SK-N-SH treated with all-trans-retinoic acid at 6 μM for 48 hours (cell line): ENCODE results near the gene SETD1A.

ENCODE experiments used
- ATAC-seq: fragments of 200-7000 bp; cut with Tn5 transposase; 3 replicates; pipeline ENCODE4 v1.9.1; 2020; ENCODE audit warnings: mild to moderate bottlenecking, moderate library complexity
- ARNTL ChIP-seq: fragments of 450-650 bp; formaldehyde crosslinking; IDR thresholded peaks from 2 replicates; pipeline ENCODE4 v1.5.0; 2020; ENCODE audit warnings: low read depth, mild to moderate bottlenecking, moderate library complexity, borderline replicate concordance
- BACH2 ChIP-seq: fragments of 250-450 bp; sonication (Bioruptor Pico); IDR thresholded peaks from 2 replicates; pipeline ENCODE4 v1.9.0; 2021; ENCODE audit warnings: mild to moderate bottlenecking, borderline replicate concordance
- CSDC2 ChIP-seq: fragments of 250-450 bp; sonication (Bioruptor Pico); IDR thresholded peaks from 2 replicates; pipeline ENCODE4 v1.5.0; 2020; ENCODE audit warnings: mild to moderate bottlenecking, moderate library complexity
- CSRNP3 ChIP-seq: fragments of 250-450 bp; sonication (Bioruptor Pico); IDR thresholded peaks from 2 replicates; pipeline ENCODE4 v1.5.1; 2021; ENCODE audit warnings: mild to moderate bottlenecking, moderate library complexity
- ESRRG ChIP-seq: fragments of 250-450 bp; sonication (Bioruptor Pico); IDR thresholded peaks from 2 replicates; pipeline ENCODE4 v1.6.1; 2021; ENCODE audit warnings: mild to moderate bottlenecking
- GLIS3 ChIP-seq: fragments of 250-450 bp; sonication (Bioruptor Pico); IDR thresholded peaks from 2 replicates; pipeline ENCODE4 v1.5.0; 2020; ENCODE audit warnings: mild to moderate bottlenecking, moderate library complexity
- ISL1 ChIP-seq: fragments of 250-450 bp; sonication (Bioruptor Pico); IDR thresholded peaks from 2 replicates; pipeline ENCODE4 v2.1.2; 2022; ENCODE audit warnings: mild to moderate bottlenecking, moderate library complexity
- PATZ1 ChIP-seq: fragments of 250-450 bp; sonication (Bioruptor Pico); IDR thresholded peaks from 2 replicates; pipeline ENCODE4 v1.8.0; 2020; ENCODE audit warnings: mild to moderate bottlenecking, moderate library complexity, borderline replicate concordance
- PPARA ChIP-seq: fragments of 250-450 bp; sonication (Bioruptor Pico); IDR thresholded peaks from 2 replicates; pipeline ENCODE4 v1.5.0; 2020; ENCODE audit warnings: mild to moderate bottlenecking, borderline replicate concordance
- RARB ChIP-seq: fragments of 250-450 bp; sonication (Bioruptor Pico); IDR thresholded peaks from 2 replicates; pipeline ENCODE4 v1.8.0; 2021; ENCODE audit warnings: mild to moderate bottlenecking, moderate library complexity
- TCF4 ChIP-seq: fragments of 250-450 bp; sonication (Bioruptor Pico); IDR thresholded peaks from 2 replicates; pipeline ENCODE4 v1.8.0; 2021; ENCODE audit warnings: mild to moderate bottlenecking, moderate library complexity, borderline replicate concordance
- TOX ChIP-seq: fragments of 250-450 bp; sonication (Bioruptor Pico); IDR thresholded peaks from 2 replicates; pipeline ENCODE4 v1.8.0; 2021; ENCODE audit warnings: mild to moderate bottlenecking, moderate library complexity, borderline replicate concordance
- ZC3H10 ChIP-seq: fragments of 250-450 bp; sonication (Bioruptor Pico); IDR thresholded peaks from 2 replicates; pipeline ENCODE4 v1.5.1; 2021; ENCODE audit warnings: mild to moderate bottlenecking, moderate library complexity
- ZFP30 ChIP-seq: fragments of 450-650 bp; formaldehyde crosslinking; IDR thresholded peaks from 2 replicates; pipeline ENCODE4 v1.5.0; 2022; ENCODE audit warnings: mild to moderate bottlenecking, moderate library complexity
- ZNF565 ChIP-seq: fragments of 450-650 bp; formaldehyde crosslinking; conservative IDR thresholded peaks from 2 replicates; pipeline ENCODE4 v1.5.0; 2020; ENCODE audit warnings: low read depth, mild to moderate bottlenecking, moderate library complexity
- ZNF70 ChIP-seq: fragments of 450-650 bp; formaldehyde crosslinking; IDR thresholded peaks from 2 replicates; pipeline ENCODE4 v1.5.0; 2020; ENCODE audit warnings: mild to moderate bottlenecking, moderate library complexity
- ZNF8 ChIP-seq: fragments of 450-650 bp; formaldehyde crosslinking; IDR thresholded peaks from 2 replicates; pipeline ENCODE4 v1.5.0; 2020; ENCODE audit warnings: mild to moderate bottlenecking, moderate library complexity
- TF ChIP-seq, protein P1 (sequence below): fragments of 250-450 bp; sonication (Bioruptor Pico); IDR thresholded peaks from 2 replicates; pipeline ENCODE4 v1.5.1; 2020; ENCODE audit warnings: low read depth, mild to moderate bottlenecking, moderate library complexity
- TF ChIP-seq, protein P2 (sequence below): fragments of 250-450 bp; sonication (Bioruptor Pico); IDR thresholded peaks from 2 replicates; pipeline ENCODE4 v1.8.0; 2021; ENCODE audit warnings: low read depth, mild to moderate bottlenecking, moderate library complexity, borderline replicate concordance

Gene SETD1A

GRCh38 chr16:30951750-30952149 lies 5.8 kb upstream of the SETD1A start (continued):
- TF ChIP-seq, protein P1, sequence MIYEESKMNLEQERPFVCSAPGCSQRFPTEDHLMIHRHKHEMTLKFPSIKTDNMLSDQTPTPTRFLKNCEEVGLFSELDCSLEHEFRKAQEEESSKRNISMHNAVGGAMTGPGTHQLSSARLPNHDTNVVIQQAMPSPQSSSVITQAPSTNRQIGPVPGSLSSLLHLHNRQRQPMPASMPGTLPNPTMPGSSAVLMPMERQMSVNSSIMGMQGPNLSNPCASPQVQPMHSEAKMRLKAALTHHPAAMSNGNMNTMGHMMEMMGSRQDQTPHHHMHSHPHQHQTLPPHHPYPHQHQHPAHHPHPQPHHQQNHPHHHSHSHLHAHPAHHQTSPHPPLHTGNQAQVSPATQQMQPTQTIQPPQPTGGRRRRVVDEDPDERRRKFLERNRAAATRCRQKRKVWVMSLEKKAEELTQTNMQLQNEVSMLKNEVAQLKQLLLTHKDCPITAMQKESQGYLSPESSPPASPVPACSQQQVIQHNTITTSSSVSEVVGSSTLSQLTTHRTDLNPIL (CRISPR knock-in tag), result no peak
- no peak for TF ChIP-seq ZFP30 (CRISPR knock-in tag)
- TF ChIP-seq ZC3H10 (CRISPR knock-in tag), result no peak
- no peak for TF ChIP-seq CSRNP3
- TF ChIP-seq PATZ1 (CRISPR knock-in tag), result no peak

GRCh38 chr16:30953111-30953510 lies 4.4 kb upstream of the SETD1A start:
- no peak for ATAC-seq
- TF ChIP-seq, protein P2, sequence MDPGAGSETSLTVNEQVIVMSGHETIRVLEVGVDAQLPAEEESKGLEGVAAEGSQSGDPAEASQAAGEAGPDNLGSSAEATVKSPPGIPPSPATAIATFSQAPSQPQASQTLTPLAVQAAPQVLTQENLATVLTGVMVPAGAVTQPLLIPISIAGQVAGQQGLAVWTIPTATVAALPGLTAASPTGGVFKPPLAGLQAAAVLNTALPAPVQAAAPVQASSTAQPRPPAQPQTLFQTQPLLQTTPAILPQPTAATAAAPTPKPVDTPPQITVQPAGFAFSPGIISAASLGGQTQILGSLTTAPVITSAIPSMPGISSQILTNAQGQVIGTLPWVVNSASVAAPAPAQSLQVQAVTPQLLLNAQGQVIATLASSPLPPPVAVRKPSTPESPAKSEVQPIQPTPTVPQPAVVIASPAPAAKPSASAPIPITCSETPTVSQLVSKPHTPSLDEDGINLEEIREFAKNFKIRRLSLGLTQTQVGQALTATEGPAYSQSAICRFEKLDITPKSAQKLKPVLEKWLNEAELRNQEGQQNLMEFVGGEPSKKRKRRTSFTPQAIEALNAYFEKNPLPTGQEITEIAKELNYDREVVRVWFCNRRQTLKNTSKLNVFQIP (CRISPR knock-in tag), result no peak
- no peak for TF ChIP-seq ZC3H10 (CRISPR knock-in tag)
- no peak for TF ChIP-seq CSDC2 (CRISPR knock-in tag)
- TF ChIP-seq, protein P1 (CRISPR knock-in tag), result no peak
- TF ChIP-seq ZNF565, result no peak
- no peak for TF ChIP-seq PATZ1 (CRISPR knock-in tag)
- no peak for TF ChIP-seq TOX (CRISPR knock-in tag)
- no peak for TF ChIP-seq ZFP30 (CRISPR knock-in tag)
- no peak for TF ChIP-seq ZNF70 (CRISPR knock-in tag)
- TF ChIP-seq TCF4, result no peak
- no peak for TF ChIP-seq ESRRG (CRISPR knock-in tag)
- TF ChIP-seq ZNF8 (CRISPR knock-in tag), result no peak
- no peak for TF ChIP-seq PPARA (CRISPR knock-in tag)
- no peak for TF ChIP-seq RARB (CRISPR knock-in tag)
- TF ChIP-seq ISL1 (CRISPR knock-in tag), result no peak
- TF ChIP-seq GLIS3 (CRISPR knock-in tag), result no peak
- TF ChIP-seq BACH2 (CRISPR knock-in tag), result no peak
- TF ChIP-seq ARNTL (CRISPR knock-in tag), result no peak

GRCh38 chr16:30953511-30954124 lies 3.9 kb upstream of the SETD1A start:
- ATAC-seq, result peak; percentile 58

More at GRCh38 chr16:30953511-30954124, 3.9 kb upstream of the SETD1A start:
- no peak for TF ChIP-seq CSDC2 (CRISPR knock-in tag)
- no peak for TF ChIP-seq PATZ1 (CRISPR knock-in tag)
- TF ChIP-seq ZNF8 (CRISPR knock-in tag), result no peak
- no peak for TF ChIP-seq ESRRG (CRISPR knock-in tag)
- TF ChIP-seq, protein P1 (CRISPR knock-in tag), result no peak
